ENCODE measurements around the gene ADAMTS6.
"Not testable (repeated sequence)": the region's sequence is repeated elsewhere in the genome, so short reads cannot be mapped to it uniquely, and the experiment has no call there.

The ADAMTS6 gene

GRCh38 chr5:65383859-65384258, 97.9 kb downstream of the ADAMTS6 start:
- ChIA-PET POLR2A (no interaction called here), CTCF (no interaction called here)
- no peak for DNase-seq
- no peaks in the 10 kb centered on the region for H3K36me3 ChIP-seq (ENCODE audit: control insufficient read depth in 4 of 4, insufficient read depth in 4 of 4, low read length in 3 of 4)
- no peaks in the 10 kb centered on the region for H3K9me3 ChIP-seq (ENCODE audit: control extremely low read depth in 1 of 5, control insufficient read depth in 4 of 5, insufficient read depth in 2 of 5, low read depth in 1 of 5, low read length in 4 of 5)
- H3K27me3 ChIP-seq (replicated peaks in 2 of 5; ENCODE audit: control insufficient read depth in 4 of 5, insufficient read depth in 5 of 5, low read length in 4 of 5) = no peaks in the 10 kb centered on the region
- 92% methylated on average over 7 of the region's 7 CpGs for WGBS (ENCODE audit: insufficient coverage)
- H3K4me3 ChIP-seq (ENCODE audit: control insufficient read depth in 1 of 7, extremely low read depth in 1 of 7, insufficient read depth in 4 of 7, low read depth in 2 of 7, low read length in 6 of 7) = no peak overlapping the region
- no peak overlapping the region for H3K27ac ChIP-seq (ENCODE audit: insufficient read depth in 1 of 2, low read depth in 1 of 2, low read length in 2 of 2, poor library complexity in 1 of 2, severe bottlenecking in 2 of 2)
- H3K4me1 ChIP-seq (ENCODE audit: control extremely low read depth in 1 of 4, control insufficient read depth in 4 of 4, insufficient read depth in 4 of 4, low read length in 3 of 4) = no peaks in the 10 kb centered on the region

- Histone ChIP-seq H3K27ac (ENCODE audit: insufficient read depth in 1 of 2, low read depth in 1 of 2, low read length in 2 of 2, poor library complexity in 1 of 2, severe bottlenecking in 2 of 2) (no peak overlapping the region), H3K4me3 (ENCODE audit: control insufficient read depth in 1 of 7, extremely low read depth in 1 of 7, insufficient read depth in 4 of 7, low read depth in 2 of 7, low read length in 6 of 7) (no peak overlapping the region), H3K9me3 (ENCODE audit: control extremely low read depth in 1 of 5, control insufficient read depth in 4 of 5, insufficient read depth in 2 of 5, low read depth in 1 of 5, low read length in 4 of 5) (no peaks in the 10 kb centered on the region), H3K4me1 (ENCODE audit: control extremely low read depth in 1 of 4, control insufficient read depth in 4 of 4, insufficient read depth in 4 of 4, low read length in 3 of 4) (no peaks in the 10 kb centered on the region), H3K27me3 (replicated peaks in 2 of 5; ENCODE audit: control insufficient read depth in 4 of 5, insufficient read depth in 5 of 5, low read length in 4 of 5) (no peaks in the 10 kb centered on the region), H3K36me3 (ENCODE audit: control insufficient read depth in 4 of 4, insufficient read depth in 4 of 4, low read length in 3 of 4) (no peaks in the 10 kb centered on the region)
- ChIA-PET CTCF (no interaction called here), POLR2A (no interaction called here)
- DNase-seq = no peak
- 100% methylated on average over 1 of the region's 1 CpG for WGBS (ENCODE audit: insufficient coverage)
Measured at GRCh38 chr5:65382582-65382981, 99.1 kb downstream of the ADAMTS6 start.

- H3K4me1 ChIP-seq (ENCODE audit: control extremely low read depth in 1 of 4, control insufficient read depth in 4 of 4, insufficient read depth in 4 of 4, low read length in 3 of 4); CTCF ChIA-PET; H3K36me3 ChIP-seq (ENCODE audit: control insufficient read depth in 4 of 4, insufficient read depth in 4 of 4, low read length in 3 of 4); DNase-seq; H3K27me3 ChIP-seq (replicated peaks in 2 of 5; ENCODE audit: control insufficient read depth in 4 of 5, insufficient read depth in 5 of 5, low read length in 4 of 5); H3K4me3 ChIP-seq (ENCODE audit: control insufficient read depth in 1 of 7, extremely low read depth in 1 of 7, insufficient read depth in 4 of 7, low read depth in 2 of 7, low read length in 6 of 7); POLR2A ChIA-PET; H3K27ac ChIP-seq (ENCODE audit: insufficient read depth in 1 of 2, low read depth in 1 of 2, low read length in 2 of 2, poor library complexity in 1 of 2, severe bottlenecking in 2 of 2); H3K9me3 ChIP-seq (ENCODE audit: control extremely low read depth in 1 of 5, control insufficient read depth in 4 of 5, insufficient read depth in 2 of 5, low read depth in 1 of 5, low read length in 4 of 5): not testable (repeated sequence)
- WGBS (ENCODE audit: insufficient coverage) = 96% methylated on average over 15 of the region's 15 CpGs
Measured at GRCh38 chr5:65370505-65370904, 111.2 kb downstream of the ADAMTS6 start.

- Histone ChIP-seq H3K27me3 (replicated peaks in 2 of 5; ENCODE audit: control insufficient read depth in 4 of 5, insufficient read depth in 5 of 5, low read length in 4 of 5) (no peaks in the 10 kb centered on the region), H3K9me3 (ENCODE audit: control extremely low read depth in 1 of 5, control insufficient read depth in 4 of 5, insufficient read depth in 2 of 5, low read depth in 1 of 5, low read length in 4 of 5) (no peaks in the 10 kb centered on the region), H3K36me3 (ENCODE audit: control insufficient read depth in 4 of 4, insufficient read depth in 4 of 4, low read length in 3 of 4) (no peaks in the 10 kb centered on the region), H3K27ac (ENCODE audit: insufficient read depth in 1 of 2, low read depth in 1 of 2, low read length in 2 of 2, poor library complexity in 1 of 2, severe bottlenecking in 2 of 2) (no peak overlapping the region), H3K4me3 (ENCODE audit: control insufficient read depth in 1 of 7, extremely low read depth in 1 of 7, insufficient read depth in 4 of 7, low read depth in 2 of 7, low read length in 6 of 7) (no peak overlapping the region), H3K4me1 (ENCODE audit: control extremely low read depth in 1 of 4, control insufficient read depth in 4 of 4, insufficient read depth in 4 of 4, low read length in 3 of 4) (no peaks in the 10 kb centered on the region)
- 100% methylated on average over 1 of the region's 2 CpGs for WGBS (ENCODE audit: insufficient coverage)
- CTCF ChIA-PET = no interaction called here
- POLR2A ChIA-PET = no interaction called here
- no peak for DNase-seq
Measured at GRCh38 chr5:65366655-65367054, 115.1 kb downstream of the ADAMTS6 start.

GRCh38 chr5:65364907-65365306, 116.8 kb downstream of the ADAMTS6 start:
- Histone ChIP-seq H3K4me1 (ENCODE audit: control extremely low read depth in 1 of 4, control insufficient read depth in 4 of 4, insufficient read depth in 4 of 4, low read length in 3 of 4) (no peaks in the 10 kb centered on the region), H3K4me3 (ENCODE audit: control insufficient read depth in 1 of 7, extremely low read depth in 1 of 7, insufficient read depth in 4 of 7, low read depth in 2 of 7, low read length in 6 of 7) (no peak overlapping the region), H3K9me3 (ENCODE audit: control extremely low read depth in 1 of 5, control insufficient read depth in 4 of 5, insufficient read depth in 2 of 5, low read depth in 1 of 5, low read length in 4 of 5) (no peaks in the 10 kb centered on the region), H3K36me3 (ENCODE audit: control insufficient read depth in 4 of 4, insufficient read depth in 4 of 4, low read length in 3 of 4) (no peaks in the 10 kb centered on the region), H3K27ac (ENCODE audit: insufficient read depth in 1 of 2, low read depth in 1 of 2, low read length in 2 of 2, poor library complexity in 1 of 2, severe bottlenecking in 2 of 2) (no peak overlapping the region), H3K27me3 (replicated peaks in 2 of 5; ENCODE audit: control insufficient read depth in 4 of 5, insufficient read depth in 5 of 5, low read length in 4 of 5) (no peaks in the 10 kb centered on the region)
- CTCF ChIA-PET = interaction anchor here (0.5 kb wide), 1 partner anchor 15 kb away, joined by 3 read pairs; no protein-coding TSS in a partner anchor
- DNase-seq = no peak
- 100% methylated on average over 1 of the region's 2 CpGs for WGBS (ENCODE audit: insufficient coverage)
- POLR2A ChIA-PET = no interaction called here

GRCh38 chr5:65363499-65363898, 118.2 kb downstream of the ADAMTS6 start:
- CTCF ChIA-PET = no interaction called here
- H3K4me1 ChIP-seq (ENCODE audit: control extremely low read depth in 1 of 4, control insufficient read depth in 4 of 4, insufficient read depth in 4 of 4, low read length in 3 of 4) = no peaks in the 10 kb centered on the region
- DNase-seq = no peak
- POLR2A ChIA-PET = no interaction called here
- no peak overlapping the region for H3K4me3 ChIP-seq (ENCODE audit: control insufficient read depth in 1 of 7, extremely low read depth in 1 of 7, insufficient read depth in 4 of 7, low read depth in 2 of 7, low read length in 6 of 7)
- no peaks in the 10 kb centered on the region for H3K27me3 ChIP-seq (replicated peaks in 2 of 5; ENCODE audit: control insufficient read depth in 4 of 5, insufficient read depth in 5 of 5, low read length in 4 of 5)
- H3K9me3 ChIP-seq (ENCODE audit: control extremely low read depth in 1 of 5, control insufficient read depth in 4 of 5, insufficient read depth in 2 of 5, low read depth in 1 of 5, low read length in 4 of 5) = no peaks in the 10 kb centered on the region
- H3K36me3 ChIP-seq (ENCODE audit: control insufficient read depth in 4 of 4, insufficient read depth in 4 of 4, low read length in 3 of 4) = no peaks in the 10 kb centered on the region
- H3K27ac ChIP-seq (ENCODE audit: insufficient read depth in 1 of 2, low read depth in 1 of 2, low read length in 2 of 2, poor library complexity in 1 of 2, severe bottlenecking in 2 of 2) = no peak overlapping the region
- WGBS (ENCODE audit: insufficient coverage) = no CpG with 5 or more reads among the region's 2 CpGs

GRCh38 chr5:65359981-65360380, 121.7 kb downstream of the ADAMTS6 start:
- ChIA-PET CTCF (no interaction called here), POLR2A (interaction anchor here (0.6 kb wide), 1 partner anchor 212 kb away, joined by 4 read pairs; no protein-coding TSS in a partner anchor)
- Histone ChIP-seq H3K36me3 (ENCODE audit: control insufficient read depth in 4 of 4, insufficient read depth in 4 of 4, low read length in 3 of 4) (no peaks in the 10 kb centered on the region), H3K9me3 (ENCODE audit: control extremely low read depth in 1 of 5, control insufficient read depth in 4 of 5, insufficient read depth in 2 of 5, low read depth in 1 of 5, low read length in 4 of 5) (no peaks in the 10 kb centered on the region), H3K27me3 (replicated peaks in 2 of 5; ENCODE audit: control insufficient read depth in 4 of 5, insufficient read depth in 5 of 5, low read length in 4 of 5) (no peaks in the 10 kb centered on the region), H3K27ac (ENCODE audit: insufficient read depth in 1 of 2, low read depth in 1 of 2, low read length in 2 of 2, poor library complexity in 1 of 2, severe bottlenecking in 2 of 2) (no peak overlapping the region), H3K4me3 (ENCODE audit: control insufficient read depth in 1 of 7, extremely low read depth in 1 of 7, insufficient read depth in 4 of 7, low read depth in 2 of 7, low read length in 6 of 7) (no peak overlapping the region), H3K4me1 (ENCODE audit: control extremely low read depth in 1 of 4, control insufficient read depth in 4 of 4, insufficient read depth in 4 of 4, low read length in 3 of 4) (no peaks in the 10 kb centered on the region)
- DNase-seq = no peak
- 100% methylated on average over 1 of the region's 5 CpGs for WGBS (ENCODE audit: insufficient coverage)
